HCT116 (cell line): Measurements from ENCODE around the gene SZRD1.

ENCODE experiments used
- EZH2phosphoT487 ChIP-seq: fragments of 200-600 bp; IDR thresholded peaks from 2 replicates; pipeline ENCODE4 v1.6.1; 2018; ENCODE audit warnings: antibody characterized with exemption, borderline replicate concordance
- POLR2AphosphoS5 ChIP-seq: IDR thresholded peaks from 2 replicates; pipeline ENCODE4 v1.6.1; 2011; ENCODE audit warnings: mild to moderate bottlenecking, low read depth, low read length, moderate library complexity
- TF ChIP-seq, protein P1 (sequence below), 3 experiments: fragments of 200-600 bp in 1 of 3; sonication (generic) in 1 of 3; IDR thresholded peaks in 2 of 3; conservative IDR thresholded peaks in 1 of 3; 2 replicates each; pipeline ENCODE4 v1.5.1; 2012 to 2017; ENCODE audit warnings: low read depth in 2 of 3, low read length in 2 of 3, antibody characterized with exemption in 1 of 3, borderline replicate concordance in 1 of 3, control low read depth in 1 of 3, mild to moderate bottlenecking in 1 of 3, mixed read lengths in 1 of 3, mixed run types in 1 of 3, moderate library complexity in 1 of 3; ENCODE audit not compliant: insufficient read depth in 1 of 3

GRCh38 chr1:16338961-16339360 lies 28.1 kb upstream of the SZRD1 start:
- TF ChIP-seq EZH2phosphoT487 (no peak), POLR2AphosphoS5 (no peak)
- TF ChIP-seq, protein P1, sequence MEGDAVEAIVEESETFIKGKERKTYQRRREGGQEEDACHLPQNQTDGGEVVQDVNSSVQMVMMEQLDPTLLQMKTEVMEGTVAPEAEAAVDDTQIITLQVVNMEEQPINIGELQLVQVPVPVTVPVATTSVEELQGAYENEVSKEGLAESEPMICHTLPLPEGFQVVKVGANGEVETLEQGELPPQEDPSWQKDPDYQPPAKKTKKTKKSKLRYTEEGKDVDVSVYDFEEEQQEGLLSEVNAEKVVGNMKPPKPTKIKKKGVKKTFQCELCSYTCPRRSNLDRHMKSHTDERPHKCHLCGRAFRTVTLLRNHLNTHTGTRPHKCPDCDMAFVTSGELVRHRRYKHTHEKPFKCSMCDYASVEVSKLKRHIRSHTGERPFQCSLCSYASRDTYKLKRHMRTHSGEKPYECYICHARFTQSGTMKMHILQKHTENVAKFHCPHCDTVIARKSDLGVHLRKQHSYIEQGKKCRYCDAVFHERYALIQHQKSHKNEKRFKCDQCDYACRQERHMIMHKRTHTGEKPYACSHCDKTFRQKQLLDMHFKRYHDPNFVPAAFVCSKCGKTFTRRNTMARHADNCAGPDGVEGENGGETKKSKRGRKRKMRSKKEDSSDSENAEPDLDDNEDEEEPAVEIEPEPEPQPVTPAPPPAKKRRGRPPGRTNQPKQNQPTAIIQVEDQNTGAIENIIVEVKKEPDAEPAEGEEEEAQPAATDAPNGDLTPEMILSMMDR (IDR thresholded peaks at IDR 0.05 in 2 of 3, conservative IDR thresholded peaks at IDR 0.05 in 1 of 3; ENCODE audit: borderline replicate concordance in 1 of 3, insufficient read depth in 1 of 3, low read depth in 2 of 3, low read length in 2 of 3), result no peak
